T47D (cell line): Measurements from ENCODE around the gene SH3RF1.

Experiments
- DNase-seq, 2 experiments: peaks; one replicate each; pipeline versions ENCODE4 v3.0.0 to v3.0.0-alpha.2; 2011 to 2012; ENCODE audit warnings: low read depth in 1 of 2, low spot score in 1 of 2
- JUND ChIP-seq: IDR thresholded peaks from 2 replicates; pipeline ENCODE4 v1.6.1; 2012; ENCODE audit warnings: low read depth
- in situ Hi-C: cut with HindIII; loops from 2 replicates; pipeline ENCODE4 v1.10.0; 2016; ENCODE audit warnings: low sequenced_read_pairs, low pct_unique_long_range_greater_than_20kb

Gene SH3RF1

GRCh38 chr4:169071747-169072146, 199.0 kb downstream of the SH3RF1 start:
- in situ Hi-C loops = no loop called here
- TF ChIP-seq JUND = no peak
- DNase-seq = no peak

GRCh38 chr4:169070895-169071218, 199.9 kb downstream of the SH3RF1 start:
- in situ Hi-C loops = no loop called here
- DNase-seq = peak; percentile 39 to 96
- TF ChIP-seq JUND = no peak

- DNase-seq = peak; percentile 23 to 99
- in situ Hi-C loops = no loop called here
Observed at GRCh38 chr4:169070071-169070894, 200.5 kb downstream of the SH3RF1 start.

GRCh38 chr4:169068423-169068822, 202.3 kb downstream of the SH3RF1 start:
- peak in 1 of 2 experiments; percentile 49 for DNase-seq
- TF ChIP-seq JUND = no peak
- in situ Hi-C loops = no loop called here

More at GRCh38 chr4:169070071-169070894, 200.5 kb downstream of the SH3RF1 start:
- peak; percentile 60; the same call in 1 of the 2 replicates for TF ChIP-seq JUND

- in situ Hi-C loops = no loop called here
- DNase-seq = no peak
- TF ChIP-seq JUND = no peak
Observed at GRCh38 chr4:169066934-169067333, 203.8 kb downstream of the SH3RF1 start.

GRCh38 chr4:169064296-169064695, 206.5 kb downstream of the SH3RF1 start:
- TF ChIP-seq JUND = no peak
- DNase-seq = no peak
- in situ Hi-C loops = no loop called here

GRCh38 chr4:169063441-169063840, 207.3 kb downstream of the SH3RF1 start:
- in situ Hi-C loops = no loop called here
- TF ChIP-seq JUND = no peak

GRCh38 chr4:169062897-169063244, 207.9 kb downstream of the SH3RF1 start:
- no peak for DNase-seq
- in situ Hi-C loops = no loop called here
- TF ChIP-seq JUND = no peak

More at GRCh38 chr4:169063441-169063840, 207.3 kb downstream of the SH3RF1 start:
- no peak for DNase-seq

- TF ChIP-seq JUND = no peak
- DNase-seq = no peak
- in situ Hi-C loops = no loop called here
Observed at GRCh38 chr4:169061386-169061785, 209.4 kb downstream of the SH3RF1 start.

GRCh38 chr4:169060391-169061091, 210.2 kb downstream of the SH3RF1 start:
- in situ Hi-C loops = no loop called here
- TF ChIP-seq JUND = no peak

GRCh38 chr4:169059306-169060211, 211.2 kb downstream of the SH3RF1 start:
- in situ Hi-C loops = no loop called here
- DNase-seq = no peak
- no peak for TF ChIP-seq JUND

More at GRCh38 chr4:169060391-169061091, 210.2 kb downstream of the SH3RF1 start:
- no peak for DNase-seq

- in situ Hi-C loops = no loop called here
- DNase-seq = no peak
- no peak for TF ChIP-seq JUND
Observed at GRCh38 chr4:169058312-169058711, 212.4 kb downstream of the SH3RF1 start.
